Loucy (cell line): Measurements from ENCODE around the gene KRTAP4-5.
"Not testable (repeated sequence)": the region's sequence is repeated elsewhere in the genome, so short reads cannot be mapped to it uniquely, and the experiment has no call there.

ENCODE experiments used
- EZH2phosphoT487 ChIP-seq: fragments of 200-600 bp; IDR thresholded peaks from 2 replicates; pipeline ENCODE4 v1.6.1; 2018; ENCODE audit warnings: antibody characterized with exemption, mild to moderate bottlenecking, moderate library complexity, borderline replicate concordance
- TF ChIP-seq, protein P1 (sequence below): fragments of 200-600 bp; sonication (generic); conservative IDR thresholded peaks from 2 replicates; pipeline ENCODE4 v1.5.1; 2014; ENCODE audit warnings: mild to moderate bottlenecking, antibody characterized with exemption, low read length

DNA sequence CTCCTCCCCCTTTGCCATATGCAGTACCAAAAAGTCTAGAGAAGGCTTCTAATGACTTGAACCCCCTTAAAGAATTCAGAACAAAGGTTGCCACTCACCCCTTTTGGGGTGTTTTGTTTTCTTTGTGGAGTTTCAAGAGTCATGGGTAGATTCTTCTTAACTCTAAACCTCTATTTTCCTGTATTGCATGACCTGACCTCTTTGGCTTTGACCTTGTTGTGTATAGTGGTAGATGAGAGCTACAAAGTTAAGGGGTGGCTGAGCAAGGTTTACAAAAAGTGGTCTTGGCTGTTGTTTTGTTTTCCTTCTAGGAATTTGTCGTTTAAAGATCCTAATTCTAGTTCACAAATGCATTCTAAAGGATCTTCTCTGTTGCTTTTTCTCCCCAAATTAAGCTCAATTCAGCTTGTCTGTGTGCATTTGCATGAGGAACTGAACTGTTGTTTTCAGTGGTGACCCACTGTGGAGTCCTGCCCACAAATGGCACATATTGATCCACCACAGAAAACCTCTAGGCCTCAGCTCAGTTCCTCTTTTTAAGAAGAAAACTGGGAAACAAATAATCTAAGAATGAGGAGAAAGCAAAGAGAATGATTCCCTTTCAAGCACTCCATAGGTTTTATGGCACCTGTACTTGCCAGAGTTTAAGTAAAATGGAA is 40.8 kb downstream of the KRTAP4-5 start:
- TF ChIP-seq, protein P1, sequence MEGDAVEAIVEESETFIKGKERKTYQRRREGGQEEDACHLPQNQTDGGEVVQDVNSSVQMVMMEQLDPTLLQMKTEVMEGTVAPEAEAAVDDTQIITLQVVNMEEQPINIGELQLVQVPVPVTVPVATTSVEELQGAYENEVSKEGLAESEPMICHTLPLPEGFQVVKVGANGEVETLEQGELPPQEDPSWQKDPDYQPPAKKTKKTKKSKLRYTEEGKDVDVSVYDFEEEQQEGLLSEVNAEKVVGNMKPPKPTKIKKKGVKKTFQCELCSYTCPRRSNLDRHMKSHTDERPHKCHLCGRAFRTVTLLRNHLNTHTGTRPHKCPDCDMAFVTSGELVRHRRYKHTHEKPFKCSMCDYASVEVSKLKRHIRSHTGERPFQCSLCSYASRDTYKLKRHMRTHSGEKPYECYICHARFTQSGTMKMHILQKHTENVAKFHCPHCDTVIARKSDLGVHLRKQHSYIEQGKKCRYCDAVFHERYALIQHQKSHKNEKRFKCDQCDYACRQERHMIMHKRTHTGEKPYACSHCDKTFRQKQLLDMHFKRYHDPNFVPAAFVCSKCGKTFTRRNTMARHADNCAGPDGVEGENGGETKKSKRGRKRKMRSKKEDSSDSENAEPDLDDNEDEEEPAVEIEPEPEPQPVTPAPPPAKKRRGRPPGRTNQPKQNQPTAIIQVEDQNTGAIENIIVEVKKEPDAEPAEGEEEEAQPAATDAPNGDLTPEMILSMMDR, result not testable (repeated sequence)
- TF ChIP-seq EZH2phosphoT487, result not testable (repeated sequence)
